NCI-H524 treated with DMSO at 0.1 percent for 48 hours (cell line): ENCODE measurements around the gene PRKCA.
A peak's percentile ranks its signal among the peaks of the same experiment; 100 is the strongest.
"Not testable (repeated sequence)": the region's sequence is repeated elsewhere in the genome, so short reads cannot be mapped to it uniquely, and the experiment has no call there.

Experiments
- DNase-seq: peaks from one replicate; lab custom pipeline; 2025; lab: John Stamatoyannopoulos, UW

The PRKCA gene

DNA sequence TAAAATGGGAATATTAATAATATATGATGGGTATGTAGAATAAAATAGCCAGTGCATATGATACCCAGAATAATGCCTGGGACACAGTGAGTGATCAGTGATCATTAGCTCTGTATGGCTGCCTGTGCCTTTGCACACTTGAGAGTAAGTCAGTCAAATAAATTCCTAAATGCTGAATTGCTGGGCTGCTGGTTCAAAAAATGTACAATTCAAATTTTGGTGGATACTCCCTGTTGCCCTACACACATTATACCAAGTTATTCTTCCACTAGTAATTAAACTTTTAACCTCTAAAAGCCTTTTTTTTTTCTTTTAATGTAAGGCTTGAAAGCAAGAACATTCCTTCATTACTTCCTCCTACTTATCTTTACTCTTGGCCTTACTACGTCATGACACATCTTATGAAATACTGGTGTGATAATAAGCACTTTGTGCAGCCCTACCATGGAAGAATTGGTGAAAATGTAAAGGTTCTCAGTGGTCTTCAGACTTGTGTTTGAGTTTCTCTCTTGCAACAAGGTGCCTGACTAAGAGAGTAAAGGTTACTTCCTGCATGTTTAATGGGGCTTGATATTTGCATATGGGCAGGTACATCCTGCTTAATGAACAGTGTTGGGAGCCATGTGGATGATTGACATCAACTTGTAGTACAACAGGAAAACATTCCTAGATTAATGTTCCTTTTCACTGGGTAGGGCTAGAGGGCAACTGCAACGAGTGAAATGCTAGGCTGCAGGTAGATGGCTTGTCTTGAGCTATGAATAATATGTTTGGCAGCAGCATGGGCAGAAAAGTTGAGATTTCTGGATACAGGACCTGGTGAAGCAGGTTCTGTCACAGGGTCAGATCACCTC lies 84.3 kb downstream of the PRKCA start:
- no peak for DNase-seq

DNA sequence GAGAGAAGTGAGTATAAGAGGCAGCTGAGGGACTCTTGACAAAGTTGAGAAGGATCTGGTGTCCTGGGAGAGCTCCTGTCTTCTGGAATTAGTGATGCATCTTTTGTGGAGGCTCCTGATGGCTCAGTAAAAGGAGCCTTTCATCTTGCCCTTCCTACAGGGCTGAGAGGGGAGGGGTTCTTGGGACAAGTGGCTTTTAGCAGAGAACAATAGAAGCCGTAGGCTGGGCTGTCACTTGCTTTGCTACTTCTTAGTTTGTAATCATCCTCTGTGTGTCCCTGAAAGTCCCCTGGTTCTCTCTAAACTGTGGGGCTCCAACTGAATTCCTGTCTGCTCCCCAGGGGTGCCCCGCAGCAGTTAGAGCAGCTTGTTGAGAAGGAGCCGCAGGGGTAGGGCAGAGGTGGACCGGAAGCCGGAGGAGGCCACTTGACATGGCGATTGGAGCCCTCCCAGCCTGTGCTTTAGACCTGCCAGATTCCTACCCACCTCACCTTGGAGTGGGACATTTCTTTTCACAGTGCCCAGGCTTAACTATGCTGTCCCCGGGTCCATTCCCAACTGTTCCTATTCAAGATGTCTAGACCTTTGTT lies 85.1 kb downstream of the PRKCA start:
- DNase-seq: no peak

- no peak for DNase-seq
Measured at GRCh38 chr17:66392783-66393437, 90.5 kb downstream of the PRKCA start.

GRCh38 chr17:66395961-66396360 lies 93.5 kb downstream of the PRKCA start:
- DNase-seq: no peak

GRCh38 chr17:66397486-66397885 lies 95.1 kb downstream of the PRKCA start:
- no peak for DNase-seq

- no peak for DNase-seq
Measured at GRCh38 chr17:66398059-66398458, 95.6 kb downstream of the PRKCA start.

GRCh38 chr17:66398617-66399016 lies 96.2 kb downstream of the PRKCA start:
- DNase-seq: no peak

DNA sequence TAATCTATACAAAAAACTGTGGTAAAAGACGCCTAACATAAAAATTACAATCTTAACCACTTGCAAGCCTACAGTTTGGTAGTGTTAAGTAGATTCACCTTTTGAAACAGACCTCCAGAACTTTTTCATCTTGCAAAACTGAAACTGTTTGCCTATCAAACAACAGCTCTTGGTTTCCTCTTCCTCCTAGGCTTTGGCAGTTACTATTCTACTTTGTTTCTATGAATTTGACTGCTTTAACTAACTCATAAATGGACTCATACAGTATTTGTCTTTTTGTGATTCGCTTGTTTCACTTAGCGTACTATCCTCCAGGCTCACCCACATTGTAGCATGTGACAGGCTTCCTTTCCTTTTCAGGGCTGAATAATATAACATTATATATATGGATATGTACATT lies 97.0 kb downstream of the PRKCA start:
- no peak for DNase-seq

DNA sequence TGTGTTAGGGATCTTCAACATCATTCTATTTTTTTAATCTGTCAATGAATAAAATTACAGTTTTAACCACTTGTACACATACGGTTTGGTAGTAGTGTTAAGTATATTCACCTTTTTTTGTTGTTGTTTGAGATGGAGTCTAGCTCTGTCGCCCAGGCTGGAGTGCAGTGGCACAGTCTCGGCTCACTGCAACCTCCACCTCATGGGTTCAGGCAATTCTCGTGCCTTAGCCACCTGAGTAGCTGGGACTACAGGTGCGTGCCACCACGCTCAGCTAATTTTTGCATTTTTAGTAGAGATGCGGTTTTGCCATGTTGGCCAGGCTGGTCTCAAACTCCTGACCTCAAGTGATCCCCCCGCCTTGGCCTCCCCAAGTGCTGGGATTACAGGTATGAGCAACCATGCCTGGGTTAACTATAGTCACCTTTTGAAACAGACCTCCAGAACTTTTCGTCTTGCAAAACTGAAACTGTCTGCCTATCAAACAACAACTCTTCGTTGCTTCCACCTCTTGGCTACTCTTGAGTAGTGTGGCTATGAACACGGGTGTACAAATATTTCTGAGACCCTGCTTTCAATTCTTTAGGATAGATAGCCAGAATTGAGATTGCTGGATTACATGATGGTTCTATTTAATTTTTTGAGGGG lies 97.8 kb downstream of the PRKCA start:
- not testable (repeated sequence) for DNase-seq

GRCh38 chr17:66400698-66401097 lies 98.3 kb downstream of the PRKCA start:
- DNase-seq: no peak

- no peak for DNase-seq
Measured at GRCh38 chr17:66401364-66401763, 99.0 kb downstream of the PRKCA start.

DNA sequence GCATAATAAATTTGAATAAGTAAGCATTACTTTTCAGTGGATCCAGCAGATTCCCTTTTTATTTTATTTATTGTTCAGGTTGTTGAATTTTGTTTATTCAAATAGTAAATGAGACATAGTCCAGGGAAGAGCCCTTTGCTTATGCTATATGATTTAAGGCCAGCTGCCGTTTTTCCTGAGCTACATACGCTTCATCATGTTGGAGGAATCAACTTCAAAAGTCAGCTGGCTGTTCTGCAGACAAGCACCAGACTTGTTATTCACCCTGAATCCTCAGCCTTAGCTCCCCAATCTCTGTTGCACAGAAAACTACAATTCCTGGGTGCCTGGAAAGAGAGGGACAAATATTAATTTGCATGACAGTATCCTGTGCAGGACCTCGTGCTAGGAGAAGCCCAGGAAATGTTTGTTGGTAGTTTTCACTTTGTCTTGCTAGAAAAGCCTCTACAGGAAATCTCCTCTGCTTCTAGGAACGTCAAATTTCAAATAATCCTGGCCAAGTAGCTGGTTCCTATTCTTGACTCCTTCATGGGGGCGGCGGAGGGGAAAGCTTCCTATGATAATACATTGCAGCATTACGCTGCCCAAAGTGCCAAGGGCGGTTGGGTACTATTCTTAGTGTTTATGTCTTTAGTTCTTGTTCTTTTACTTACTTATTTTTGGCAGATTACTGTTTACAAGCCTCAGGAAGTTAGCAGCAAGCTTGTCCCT lies 101.6 kb downstream of the PRKCA start:
- DNase-seq: no peak

DNA sequence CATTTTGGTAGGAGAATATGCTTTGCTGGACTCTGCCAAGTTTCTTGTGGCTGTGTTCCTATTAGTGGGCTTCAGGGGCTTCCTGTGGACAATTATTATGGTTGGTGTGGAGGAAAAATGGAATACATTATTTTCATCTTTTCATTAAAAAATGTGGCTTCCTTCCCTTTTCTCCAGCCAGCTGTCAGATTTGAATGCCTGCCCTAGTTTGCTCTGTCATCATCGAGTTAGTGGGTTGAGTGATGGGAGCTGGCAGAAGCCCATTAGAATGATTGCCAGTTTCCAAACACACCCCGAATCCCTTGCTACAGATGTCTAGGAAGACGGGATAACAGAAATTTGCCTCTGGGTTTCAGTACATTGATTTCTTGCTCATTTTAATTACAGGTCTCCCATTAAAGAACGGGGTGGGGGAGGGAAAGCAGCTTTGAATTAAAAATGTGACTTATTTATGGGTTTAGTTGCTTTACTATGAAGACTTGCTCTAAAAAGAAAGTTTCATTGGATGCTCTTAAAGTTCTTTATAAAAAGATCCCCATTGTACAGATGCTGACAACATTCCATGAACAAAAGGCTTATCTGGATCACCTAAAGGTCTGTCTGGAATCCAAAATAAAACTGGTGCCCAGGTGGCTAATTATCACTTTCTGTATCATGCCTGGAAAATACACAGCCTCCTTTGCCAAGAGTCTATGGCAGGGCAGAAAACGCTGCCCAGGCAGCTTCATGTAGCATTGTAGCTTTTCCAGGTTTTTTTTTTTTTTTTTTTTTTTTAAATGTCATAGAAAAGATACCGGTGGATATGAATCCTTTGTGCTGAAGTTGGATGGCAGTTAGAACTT lies 103.6 kb downstream of the PRKCA start:
- DNase-seq: no peak

DNA sequence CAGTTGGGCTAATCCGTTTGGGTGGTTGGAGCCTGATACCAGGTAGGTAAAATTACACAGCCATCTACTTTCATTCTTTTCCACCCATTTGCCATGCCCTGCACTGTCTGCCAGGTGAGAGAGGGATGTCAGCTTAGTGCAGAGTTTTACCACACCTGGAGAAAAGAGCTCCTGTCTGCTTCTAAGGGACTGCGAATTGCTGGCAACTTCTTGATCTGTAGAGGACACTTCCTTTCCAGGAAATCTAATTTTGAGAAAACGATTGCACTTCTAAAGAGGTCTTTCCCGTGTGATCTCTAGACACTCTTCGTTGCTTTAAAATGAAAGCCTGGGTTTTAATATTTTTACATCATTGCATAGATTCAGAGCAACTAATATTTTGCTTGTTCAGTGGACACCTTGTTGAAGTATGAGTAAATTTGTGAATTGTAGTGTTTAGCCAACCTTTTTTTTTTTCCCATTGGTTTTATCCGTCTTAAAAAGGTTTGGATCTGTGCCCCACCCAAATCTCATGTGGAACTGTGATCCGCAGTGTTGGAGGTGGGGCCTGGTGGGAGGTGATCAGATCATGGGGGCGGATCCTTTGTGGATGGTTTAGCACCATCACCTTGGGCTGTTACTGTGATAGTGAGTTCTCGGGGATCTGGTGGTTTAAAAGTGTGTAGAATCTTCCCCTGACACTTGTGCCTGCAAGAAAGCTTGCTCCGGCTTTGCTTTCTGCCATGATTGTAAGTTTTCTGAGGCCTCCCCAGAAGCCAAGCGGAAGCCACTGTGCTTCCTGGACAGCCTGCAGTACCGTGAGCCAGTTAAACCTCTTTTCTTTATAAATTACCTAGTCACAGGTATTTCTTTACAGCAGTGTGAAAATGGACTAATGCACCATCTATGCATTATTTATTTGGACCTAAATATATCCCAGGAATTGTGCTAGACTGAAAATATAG lies 104.6 kb downstream of the PRKCA start:
- DNase-seq: no peak

DNA sequence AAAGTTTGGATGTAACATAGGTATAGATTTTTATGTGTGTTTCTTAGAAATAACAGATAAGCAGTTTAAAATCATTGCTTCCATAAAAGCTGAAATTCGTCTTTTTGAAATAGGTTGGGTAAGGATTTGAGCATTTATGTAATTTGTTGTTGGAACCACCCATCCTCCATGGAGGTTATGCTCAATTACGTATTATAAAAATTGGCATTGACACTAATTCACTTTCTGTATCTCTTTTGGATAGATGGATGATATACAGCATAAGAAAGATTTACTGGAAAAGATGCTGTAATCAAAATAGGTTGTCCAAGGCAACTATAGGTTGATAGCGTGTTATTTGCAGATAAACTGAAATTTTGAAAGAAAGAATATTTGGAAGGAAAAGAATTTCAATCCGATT lies 105.5 kb downstream of the PRKCA start:
- DNase-seq: no peak

DNA sequence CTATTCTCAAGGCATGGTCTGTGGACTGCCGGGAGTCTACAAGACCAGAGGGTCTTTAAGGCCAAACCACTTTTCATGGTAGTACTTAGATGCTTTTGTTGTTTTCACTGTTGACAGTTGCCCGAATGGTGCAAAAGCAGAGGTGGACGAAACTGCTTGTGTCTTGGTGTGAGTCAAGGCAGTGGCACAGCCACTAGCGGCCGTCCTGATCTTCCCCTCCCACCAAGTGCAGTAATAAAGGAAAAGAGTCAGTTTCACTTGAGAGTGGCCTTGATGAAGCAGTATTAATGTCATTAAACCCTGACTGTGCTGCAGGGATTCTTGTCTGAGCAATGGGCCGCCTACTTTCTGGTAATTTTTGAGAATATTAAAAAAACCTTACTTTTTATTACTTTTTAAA lies 109.1 kb downstream of the PRKCA start:
- DNase-seq: no peak

- DNase-seq: peak; percentile 92
Measured at GRCh38 chr17:66412857-66413558, 110.6 kb downstream of the PRKCA start.

GRCh38 chr17:66413559-66414520 lies 111.4 kb downstream of the PRKCA start:
- no peak for DNase-seq
